ENCODE measurements around the gene ERBB4. TPM values are rescaled to one million over a fixed set of nuclear protein-coding genes. Genes with fewer than 3 reads are reported as not detected.

ERBB4 gene
- polyA plus RNA-seq, 4 donors = 0.04 to 0.13 TPM; not detected in 2

- Histone ChIP-seq H3K9me3 (ENCODE audit: control insufficient read depth in 2 of 2, insufficient read depth in 1 of 2, low read depth in 1 of 2, low read length in 1 of 2) (no peaks in the 10 kb centered on the region), H3K4me1 (ENCODE audit: control insufficient read depth in 3 of 3, insufficient read depth in 2 of 3, low read depth in 1 of 3, low read length in 2 of 3) (no peaks in the 10 kb centered on the region), H3K36me3 (ENCODE audit: control insufficient read depth in 3 of 3, insufficient read depth in 2 of 3, low read depth in 1 of 3, low read length in 3 of 3) (no peaks in the 10 kb centered on the region), H3K4me3 (ENCODE audit: low read depth in 1 of 3, low read length in 3 of 3) (no peak overlapping the region), H3K27me3 (ENCODE audit: control insufficient read depth in 3 of 3, insufficient read depth in 3 of 3, low read length in 3 of 3) (no peaks in the 10 kb centered on the region), H3K27ac (ENCODE audit: low read depth in 1 of 3, low read length in 2 of 3) (no peak overlapping the region)
- FAIRE-seq = no peak
- 62 to 67% (median 65%) methylated on average over 1 of the region's 1 CpG for WGBS, 3 donors
- DNase-seq = no peak
Observed at GRCh38 chr2:211957799-211958198, 580.8 kb downstream of the ERBB4 start.

GRCh38 chr2:211955648-211956047 is 583.0 kb downstream of the ERBB4 start:
- H3K4me1 ChIP-seq (ENCODE audit: control insufficient read depth in 3 of 3, insufficient read depth in 2 of 3, low read depth in 1 of 3, low read length in 2 of 3) = no peaks in the 10 kb centered on the region
- no peaks in the 10 kb centered on the region for H3K9me3 ChIP-seq (ENCODE audit: control insufficient read depth in 2 of 2, insufficient read depth in 1 of 2, low read depth in 1 of 2, low read length in 1 of 2)
- FAIRE-seq (no peak), DNase-seq (no peak)
- no peaks in the 10 kb centered on the region for H3K36me3 ChIP-seq (ENCODE audit: control insufficient read depth in 3 of 3, insufficient read depth in 2 of 3, low read depth in 1 of 3, low read length in 3 of 3)
- H3K27ac ChIP-seq (ENCODE audit: low read depth in 1 of 3, low read length in 2 of 3) = no peak overlapping the region
- H3K4me3 ChIP-seq (ENCODE audit: low read depth in 1 of 3, low read length in 3 of 3) = no peak overlapping the region
- WGBS, 3 donors = 64 to 81% (median 77%) methylated on average over 1 of the region's 1 CpG
- no peaks in the 10 kb centered on the region for H3K27me3 ChIP-seq (ENCODE audit: control insufficient read depth in 3 of 3, insufficient read depth in 3 of 3, low read length in 3 of 3)

GRCh38 chr2:211948932-211949331 is 589.7 kb downstream of the ERBB4 start:
- FAIRE-seq (no peak), DNase-seq (no peak)
- Histone ChIP-seq H3K9me3 (ENCODE audit: control insufficient read depth in 2 of 2, insufficient read depth in 1 of 2, low read depth in 1 of 2, low read length in 1 of 2) (no peaks in the 10 kb centered on the region), H3K27ac (ENCODE audit: low read depth in 1 of 3, low read length in 2 of 3) (no peak overlapping the region), H3K4me1 (ENCODE audit: control insufficient read depth in 3 of 3, insufficient read depth in 2 of 3, low read depth in 1 of 3, low read length in 2 of 3) (no peaks in the 10 kb centered on the region), H3K4me3 (ENCODE audit: low read depth in 1 of 3, low read length in 3 of 3) (no peak overlapping the region), H3K36me3 (ENCODE audit: control insufficient read depth in 3 of 3, insufficient read depth in 2 of 3, low read depth in 1 of 3, low read length in 3 of 3) (no peaks in the 10 kb centered on the region), H3K27me3 (ENCODE audit: control insufficient read depth in 3 of 3, insufficient read depth in 3 of 3, low read length in 3 of 3) (no peaks in the 10 kb centered on the region)
- 59 to 66% (median 63%) methylated on average over 2 of the region's 2 CpGs for WGBS, 3 donors

- DNase-seq (no peak), FAIRE-seq (no peak)
- whole genome bisulfite sequencing, 3 donors = 0 to 7% (median 0%) methylated on average over 1 of the region's 1 CpG
- Histone ChIP-seq H3K36me3 (ENCODE audit: control insufficient read depth in 3 of 3, insufficient read depth in 2 of 3, low read depth in 1 of 3, low read length in 3 of 3) (no peaks in the 10 kb centered on the region), H3K27ac (ENCODE audit: low read depth in 1 of 3, low read length in 2 of 3) (no peak overlapping the region), H3K4me3 (ENCODE audit: low read depth in 1 of 3, low read length in 3 of 3) (no peak overlapping the region), H3K9me3 (ENCODE audit: control insufficient read depth in 2 of 2, insufficient read depth in 1 of 2, low read depth in 1 of 2, low read length in 1 of 2) (no peaks in the 10 kb centered on the region), H3K27me3 (ENCODE audit: control insufficient read depth in 3 of 3, insufficient read depth in 3 of 3, low read length in 3 of 3) (no peaks in the 10 kb centered on the region), H3K4me1 (ENCODE audit: control insufficient read depth in 3 of 3, insufficient read depth in 2 of 3, low read depth in 1 of 3, low read length in 2 of 3) (no peaks in the 10 kb centered on the region)
Observed at GRCh38 chr2:211946960-211947359, 591.6 kb downstream of the ERBB4 start.

GRCh38 chr2:211944572-211944971 is 594.0 kb downstream of the ERBB4 start:
- H3K9me3 ChIP-seq (ENCODE audit: control insufficient read depth in 2 of 2, insufficient read depth in 1 of 2, low read depth in 1 of 2, low read length in 1 of 2) = no peaks in the 10 kb centered on the region
- no peak for FAIRE-seq
- WGBS, 3 donors = 93 to 100% (median 98%) methylated on average over 1 of the region's 1 CpG
- H3K4me3 ChIP-seq (ENCODE audit: low read depth in 1 of 3, low read length in 3 of 3) = no peak overlapping the region
- no peak overlapping the region for H3K27ac ChIP-seq (ENCODE audit: low read depth in 1 of 3, low read length in 2 of 3)
- no peaks in the 10 kb centered on the region for H3K27me3 ChIP-seq (ENCODE audit: control insufficient read depth in 3 of 3, insufficient read depth in 3 of 3, low read length in 3 of 3)
- no peaks in the 10 kb centered on the region for H3K4me1 ChIP-seq (ENCODE audit: control insufficient read depth in 3 of 3, insufficient read depth in 2 of 3, low read depth in 1 of 3, low read length in 2 of 3)
- no peaks in the 10 kb centered on the region for H3K36me3 ChIP-seq (ENCODE audit: control insufficient read depth in 3 of 3, insufficient read depth in 2 of 3, low read depth in 1 of 3, low read length in 3 of 3)
- DNase-seq = no peak

- no peak overlapping the region for H3K4me3 ChIP-seq (ENCODE audit: low read depth in 1 of 3, low read length in 3 of 3)
- no peaks in the 10 kb centered on the region for H3K27me3 ChIP-seq (ENCODE audit: control insufficient read depth in 3 of 3, insufficient read depth in 3 of 3, low read length in 3 of 3)
- H3K4me1 ChIP-seq (ENCODE audit: control insufficient read depth in 3 of 3, insufficient read depth in 2 of 3, low read depth in 1 of 3, low read length in 2 of 3) = no peaks in the 10 kb centered on the region
- no peaks in the 10 kb centered on the region for H3K36me3 ChIP-seq (ENCODE audit: control insufficient read depth in 3 of 3, insufficient read depth in 2 of 3, low read depth in 1 of 3, low read length in 3 of 3)
- no peaks in the 10 kb centered on the region for H3K9me3 ChIP-seq (ENCODE audit: control insufficient read depth in 2 of 2, insufficient read depth in 1 of 2, low read depth in 1 of 2, low read length in 1 of 2)
- FAIRE-seq (no peak), DNase-seq (no peak)
- H3K27ac ChIP-seq (ENCODE audit: low read depth in 1 of 3, low read length in 2 of 3) = no peak overlapping the region
- WGBS, 3 donors = 69 to 75% (median 73%) methylated on average over 2 of the region's 2 CpGs
Observed at GRCh38 chr2:211942153-211942552, 596.4 kb downstream of the ERBB4 start.

GRCh38 chr2:211941216-211941747 is 597.3 kb downstream of the ERBB4 start:
- Histone ChIP-seq H3K36me3 (ENCODE audit: control insufficient read depth in 3 of 3, insufficient read depth in 2 of 3, low read depth in 1 of 3, low read length in 3 of 3) (no peaks in the 10 kb centered on the region), H3K4me1 (ENCODE audit: control insufficient read depth in 3 of 3, insufficient read depth in 2 of 3, low read depth in 1 of 3, low read length in 2 of 3) (no peaks in the 10 kb centered on the region), H3K27me3 (ENCODE audit: control insufficient read depth in 3 of 3, insufficient read depth in 3 of 3, low read length in 3 of 3) (no peaks in the 10 kb centered on the region), H3K9me3 (ENCODE audit: control insufficient read depth in 2 of 2, insufficient read depth in 1 of 2, low read depth in 1 of 2, low read length in 1 of 2) (no peaks in the 10 kb centered on the region), H3K27ac (ENCODE audit: low read depth in 1 of 3, low read length in 2 of 3) (no peak overlapping the region), H3K4me3 (ENCODE audit: low read depth in 1 of 3, low read length in 3 of 3) (no peak overlapping the region)
- 63 to 75% (median 72%) methylated on average over 1 of the region's 1 CpG for WGBS, 3 donors
- DNase-seq = no peak
- no peak for FAIRE-seq

- Histone ChIP-seq H3K27ac (ENCODE audit: low read depth in 1 of 3, low read length in 2 of 3) (no peak overlapping the region), H3K9me3 (ENCODE audit: control insufficient read depth in 2 of 2, insufficient read depth in 1 of 2, low read depth in 1 of 2, low read length in 1 of 2) (no peaks in the 10 kb centered on the region), H3K27me3 (ENCODE audit: control insufficient read depth in 3 of 3, insufficient read depth in 3 of 3, low read length in 3 of 3) (no peaks in the 10 kb centered on the region), H3K4me1 (ENCODE audit: control insufficient read depth in 3 of 3, insufficient read depth in 2 of 3, low read depth in 1 of 3, low read length in 2 of 3) (no peaks in the 10 kb centered on the region), H3K4me3 (ENCODE audit: low read depth in 1 of 3, low read length in 3 of 3) (no peak overlapping the region), H3K36me3 (ENCODE audit: control insufficient read depth in 3 of 3, insufficient read depth in 2 of 3, low read depth in 1 of 3, low read length in 3 of 3) (no peaks in the 10 kb centered on the region)
- WGBS, 3 donors = 56 to 72% (median 59%) methylated on average over 2 of the region's 2 CpGs
- no peak for FAIRE-seq
- no peak for DNase-seq
Observed at GRCh38 chr2:211939177-211939576, 599.4 kb downstream of the ERBB4 start.

GRCh38 chr2:211934811-211935210 is 603.8 kb downstream of the ERBB4 start:
- H3K27me3 ChIP-seq (ENCODE audit: control insufficient read depth in 3 of 3, insufficient read depth in 3 of 3, low read length in 3 of 3) = no peaks in the 10 kb centered on the region
- DNase-seq = no peak
- WGBS, 3 donors = 66 to 76% (median 68%) methylated on average over 1 of the region's 1 CpG

More at GRCh38 chr2:211934811-211935210, 603.8 kb downstream of the ERBB4 start:
- Histone ChIP-seq H3K27ac (ENCODE audit: low read depth in 1 of 3, low read length in 2 of 3) (no peak overlapping the region), H3K36me3 (ENCODE audit: control insufficient read depth in 3 of 3, insufficient read depth in 2 of 3, low read depth in 1 of 3, low read length in 3 of 3) (no peaks in the 10 kb centered on the region), H3K9me3 (ENCODE audit: control insufficient read depth in 2 of 2, insufficient read depth in 1 of 2, low read depth in 1 of 2, low read length in 1 of 2) (no peaks in the 10 kb centered on the region), H3K4me3 (ENCODE audit: low read depth in 1 of 3, low read length in 3 of 3) (no peak overlapping the region), H3K4me1 (ENCODE audit: control insufficient read depth in 3 of 3, insufficient read depth in 2 of 3, low read depth in 1 of 3, low read length in 2 of 3) (no peaks in the 10 kb centered on the region)
- FAIRE-seq = no peak
